Common myeloid progenitor, CD34-positive (primary cell): Measurements from ENCODE around the gene STX5.

Experiments
- CTCF ChIA-PET: fragments of 350-600 bp; sonication (Branson Sonifier 250); formaldehyde crosslinking; loops from one replicate; lab custom pipeline; 2021; ENCODE audit warnings: antibody characterized with exemption; lab: Charles Lee
- POLR2A ChIA-PET: fragments of 350-600 bp; sonication (Branson Sonifier 250); formaldehyde crosslinking; loops from one replicate; lab custom pipeline; 2021; ENCODE audit warnings: antibody characterized with exemption; lab: Charles Lee
- DNase-seq, 3 donors: peaks; one replicate each; pipeline versions ENCODE4 v3.0.0 to v3.0.0-alpha.2; 2013
- H3K27ac ChIP-seq, 2 experiments: 1 replicate in 1 of 2; 2 replicates in 1 of 2; pipeline ENCODE4 v1.7.0; 2013; ENCODE audit warnings: inconsistent platforms in 2 of 2, low read length in 2 of 2, mild to moderate bottlenecking in 2 of 2, low read depth in 1 of 2, moderate library complexity in 1 of 2; ENCODE audit not compliant: severe bottlenecking in 2 of 2, insufficient read depth in 1 of 2, poor library complexity in 1 of 2
- H3K27me3 ChIP-seq, 5 experiments: replicated peaks in 2 of 5; 1 replicate in 3 of 5; 2 replicates in 2 of 5; pipeline versions ENCODE4 v1.6.1 to v1.7.0; 2013; ENCODE audit warnings: low read length in 4 of 5, mild to moderate bottlenecking in 2 of 5, moderate library complexity in 2 of 5, inconsistent platforms in 1 of 5; ENCODE audit not compliant: insufficient read depth in 5 of 5, control insufficient read depth in 4 of 5
- H3K36me3 ChIP-seq, 4 experiments: 1 replicate in 2 of 4; 2 replicates in 2 of 4; pipeline versions ENCODE4 v1.6.1 to v1.7.0; 2013; ENCODE audit warnings: low read length in 3 of 4, control low read depth in 1 of 4, mild to moderate bottlenecking in 1 of 4; ENCODE audit not compliant: control insufficient read depth in 4 of 4, insufficient read depth in 4 of 4
- H3K4me1 ChIP-seq, 4 experiments: 1 replicate in 3 of 4; 2 replicates in 1 of 4; pipeline versions ENCODE4 v1.6.1 to v1.7.1; 2013; ENCODE audit warnings: low read length in 3 of 4, mild to moderate bottlenecking in 3 of 4, control low read depth in 1 of 4, inconsistent platforms in 1 of 4, moderate library complexity in 1 of 4; ENCODE audit not compliant: control insufficient read depth in 4 of 4, insufficient read depth in 4 of 4; ENCODE audit errors: control extremely low read depth in 1 of 4
- H3K4me3 ChIP-seq, 7 experiments: 1 replicate in 4 of 7; 2 replicates in 3 of 7; pipeline versions ENCODE4 v1.5.1 to v1.7.0; 2013; ENCODE audit warnings: mild to moderate bottlenecking in 7 of 7, low read length in 6 of 7, moderate library complexity in 6 of 7, inconsistent platforms in 2 of 7, low read depth in 2 of 7, control low read depth in 1 of 7; ENCODE audit not compliant: insufficient read depth in 4 of 7, control insufficient read depth in 1 of 7; ENCODE audit errors: extremely low read depth in 1 of 7
- H3K9me3 ChIP-seq, 5 experiments: 1 replicate in 4 of 5; 2 replicates in 1 of 5; pipeline versions ENCODE4 v1.6.1 to v1.7.1; 2013; ENCODE audit warnings: low read length in 4 of 5, mild to moderate bottlenecking in 2 of 5, inconsistent platforms in 1 of 5, low read depth in 1 of 5, moderate library complexity in 1 of 5; ENCODE audit not compliant: control insufficient read depth in 4 of 5, insufficient read depth in 2 of 5; ENCODE audit errors: control extremely low read depth in 1 of 5
- WGBS: methylation state at CpG from one replicate; pipeline ENCODE4 v1.1.5; 2013; ENCODE audit not compliant: insufficient coverage; 5-methylcytosine and 5-hydroxymethylcytosine counted together

Gene STX5

DNA sequence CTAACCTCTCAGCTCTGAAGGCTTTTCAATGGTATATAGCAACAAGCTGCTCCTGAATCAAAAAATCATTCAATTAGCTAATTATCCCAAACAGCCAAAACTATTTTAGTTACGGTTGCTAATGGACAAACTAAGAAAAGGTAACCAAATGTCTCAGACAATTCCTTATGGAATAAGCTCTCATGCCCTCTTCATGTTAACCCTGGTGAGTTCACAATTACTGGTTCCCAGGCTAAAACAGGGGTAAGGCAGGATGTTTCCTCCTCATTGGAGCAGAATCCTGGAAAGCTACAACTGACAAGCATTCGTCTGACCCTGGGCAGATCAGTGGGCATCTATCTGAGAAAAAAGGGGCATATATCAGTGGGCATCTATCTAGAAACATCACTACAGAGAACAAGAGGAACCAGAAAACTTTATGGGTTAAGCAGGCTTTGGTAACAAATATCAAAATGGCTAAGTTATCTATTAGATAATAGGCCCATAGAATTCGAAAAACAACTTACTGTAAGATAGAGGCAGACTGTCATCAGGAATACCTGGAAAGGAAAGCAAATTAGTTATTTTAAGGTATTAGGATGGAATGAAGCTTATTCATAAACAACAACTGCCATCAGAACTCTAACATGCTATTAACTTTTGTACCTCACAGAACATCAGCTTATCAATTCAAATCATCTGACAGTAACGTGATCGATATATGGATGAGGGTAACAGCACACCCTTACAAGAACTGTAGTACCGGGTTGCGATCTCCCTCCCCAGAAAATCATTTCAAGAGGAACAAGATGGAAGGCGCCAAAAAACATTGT, 22.4 kb upstream of the STX5 start:
- ChIA-PET CTCF (interaction anchor here (0.9 to 2.3 kb wide), 9 partner anchors 9 to 983 kb away, joined by 3 to 10 read pairs (median 5); partner anchors contain the start of genes SLC3A2 and TMEM179B), POLR2A (interaction anchor here (0.5 to 9.1 kb wide), 8 partner anchors 8 to 109 kb away, joined by 3 to 121 read pairs (median 3); partner anchors contain the start of genes POLR2G, SLC3A2, STX5 and WDR74)
- WGBS: 40% methylated on average over 3 of the region's 8 CpGs
- Histone ChIP-seq H3K9me3 (no peaks in the 10 kb centered on the region), H3K27me3 (no peaks in the 10 kb centered on the region), H3K4me1 (peaks cover 25 to 50% (median 36%) of the 10 kb centered on the region in 4 experiments), H3K4me3 (peak overlapping the region in 6 of 7 experiments; percentile 89 to 100 (median 98)), H3K36me3 (peaks cover 12 to 37% (median 23%) of the 10 kb centered on the region in 4 experiments), H3K27ac (peak overlapping the region in 1 of 2 experiments; percentile 91)
- DNase-seq: no peak

DNA sequence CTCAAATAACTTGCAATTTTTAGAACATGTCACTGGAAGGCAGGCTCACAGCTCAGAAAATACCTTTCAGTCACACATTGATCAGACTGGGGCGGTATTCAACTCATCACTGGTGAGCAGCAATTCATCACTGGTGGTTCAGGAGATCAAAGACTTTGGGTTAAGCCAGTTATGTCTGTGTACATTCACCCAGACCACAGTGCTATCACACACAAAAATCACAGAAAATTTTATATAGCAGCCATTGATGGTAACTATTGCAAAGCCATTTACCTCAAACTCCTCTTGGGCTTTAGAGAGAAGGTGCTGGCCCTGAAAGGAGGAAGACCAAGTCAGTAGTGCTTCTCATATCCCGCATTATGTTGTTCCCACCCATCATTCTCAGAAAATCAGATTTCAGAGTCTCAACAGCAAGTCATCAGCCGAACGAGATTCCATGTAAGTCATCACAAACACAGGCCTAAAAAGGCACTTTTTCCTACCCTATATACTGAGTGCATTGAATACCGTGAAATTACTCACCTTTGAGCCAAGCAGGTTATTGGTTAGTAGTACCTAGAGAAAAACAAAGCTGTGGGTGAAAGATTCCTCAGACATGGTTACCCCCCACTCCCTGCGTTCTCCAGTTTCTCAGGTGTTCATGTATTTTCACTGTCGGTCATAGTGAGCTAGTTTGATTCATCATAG, 21.6 kb upstream of the STX5 start:
- CTCF ChIA-PET: interaction anchor here (0.9 to 2.2 kb wide), 6 partner anchors 9 to 31 kb away, joined by 3 to 7 read pairs (median 4); partner anchors contain the start of gene SLC3A2
- WGBS: 100% methylated on average over 4 of the region's 7 CpGs
- Histone ChIP-seq H3K27ac (peak overlapping the region in 1 of 2 experiments; percentile 91), H3K9me3 (no peaks in the 10 kb centered on the region), H3K36me3 (peaks cover 12 to 37% (median 23%) of the 10 kb centered on the region in 4 experiments), H3K4me1 (peaks cover 25 to 50% (median 36%) of the 10 kb centered on the region in 4 experiments), H3K27me3 (no peaks in the 10 kb centered on the region), H3K4me3 (peak overlapping the region in 4 of 7 experiments; percentile 89 to 100 (median 98))
- POLR2A ChIA-PET: interaction anchor here (1.0 to 9.1 kb wide), 3 partner anchors 12 to 46 kb away, joined by 3 to 121 read pairs (median 5); partner anchors contain the start of genes SLC3A2 and WDR74
- no peak for DNase-seq

DNA sequence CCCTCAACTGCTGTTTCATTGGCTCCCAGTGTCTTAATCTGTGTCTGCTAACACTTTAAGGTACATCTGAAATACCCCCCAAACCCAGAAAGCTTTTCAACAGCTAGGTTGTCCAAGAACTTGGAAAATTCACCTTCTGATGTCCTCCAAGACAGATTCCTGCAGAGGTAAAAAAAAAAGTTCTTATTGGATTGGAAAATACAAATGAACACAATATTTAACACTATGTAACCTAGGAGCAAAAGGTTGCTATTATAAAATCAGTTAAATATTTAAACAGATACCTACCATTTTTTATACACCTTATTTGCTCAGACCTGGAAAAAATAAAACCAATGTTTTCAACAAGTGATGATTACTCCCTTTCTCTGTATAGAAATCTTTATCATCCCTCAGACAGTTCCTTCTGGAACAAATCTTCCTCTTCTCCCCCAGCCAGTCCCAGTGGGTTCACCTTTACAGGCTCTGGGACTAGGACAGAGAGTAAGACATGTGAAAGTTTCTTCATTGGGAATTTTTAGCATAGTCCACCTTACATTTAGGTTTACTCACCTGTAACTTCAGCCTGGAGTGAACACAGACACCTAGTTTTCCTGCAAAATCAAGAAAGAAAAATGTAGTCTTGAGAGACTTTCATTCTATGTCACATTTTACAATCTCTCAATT, 20.8 kb upstream of the STX5 start:
- Histone ChIP-seq H3K27ac (peak overlapping the region in 1 of 2 experiments; percentile 91), H3K4me1 (peaks cover 25 to 44% (median 32%) of the 10 kb centered on the region in 4 experiments), H3K9me3 (no peaks in the 10 kb centered on the region), H3K4me3 (peak overlapping the region in 2 of 7 experiments; percentile 89 to 100), H3K27me3 (no peaks in the 10 kb centered on the region), H3K36me3 (peaks cover 12 to 37% (median 23%) of the 10 kb centered on the region in 4 experiments)
- DNase-seq: no peak
- CTCF ChIA-PET: interaction anchor here (1.0 to 2.2 kb wide), 4 partner anchors 9 to 67 kb away, joined by 3 to 9 read pairs (median 4); no protein-coding TSS in a partner anchor
- POLR2A ChIA-PET: interaction anchor here (9.1 kb wide), 1 partner anchor 12 kb away, joined by 121 read pairs; the partner anchor contains the start of gene WDR74

DNA sequence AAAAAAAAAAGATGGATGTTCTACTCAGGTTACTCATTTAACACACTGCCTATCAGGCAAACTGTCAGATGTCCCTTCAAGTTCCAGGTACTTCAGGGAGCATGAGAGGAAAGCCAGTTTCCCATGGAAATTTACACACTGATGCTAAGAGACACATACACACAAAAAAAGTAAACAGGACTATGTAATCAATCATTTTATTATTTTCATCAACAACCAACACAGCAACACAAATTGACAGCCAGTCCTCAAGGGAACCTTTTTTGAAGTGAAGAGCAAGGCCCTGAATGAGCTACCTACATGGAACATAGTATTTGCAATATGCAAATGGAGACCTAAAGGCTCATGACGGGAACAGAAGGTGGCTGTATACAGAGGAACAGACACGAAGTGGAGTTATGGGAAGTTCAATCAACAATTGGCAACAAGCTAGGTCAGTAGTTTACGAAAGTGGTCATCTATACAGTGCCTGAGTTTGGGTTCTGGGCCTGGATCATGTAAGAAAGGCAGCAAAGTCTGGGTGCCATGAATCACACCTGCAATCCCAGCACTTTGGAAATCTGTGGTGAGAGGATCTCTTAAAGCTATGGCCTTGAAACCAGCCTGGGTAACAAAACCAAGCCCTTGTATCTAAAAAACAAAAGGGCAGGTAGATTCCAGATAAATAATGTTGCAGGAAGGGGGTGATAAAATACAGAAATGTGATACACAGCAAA, 20.1 kb upstream of the STX5 start:
- ChIA-PET POLR2A (interaction anchor here (9.1 kb wide), 1 partner anchor 11 kb away, joined by 121 read pairs; the partner anchor contains the start of gene WDR74), CTCF (interaction anchor here (1.0 to 2.2 kb wide), 4 partner anchors 10 to 66 kb away, joined by 3 to 9 read pairs (median 4); no protein-coding TSS in a partner anchor)
- Histone ChIP-seq H3K9me3 (no peaks in the 10 kb centered on the region), H3K4me3 (peak overlapping the region in 1 of 7 experiments; percentile 89), H3K4me1 (peaks cover 22 to 40% (median 29%) of the 10 kb centered on the region in 4 experiments), H3K36me3 (peaks cover 12 to 37% (median 23%) of the 10 kb centered on the region in 4 experiments), H3K27ac (no peak overlapping the region), H3K27me3 (no peaks in the 10 kb centered on the region)
- WGBS: 60% methylated on average over 3 of the region's 3 CpGs
- no peak for DNase-seq

DNA sequence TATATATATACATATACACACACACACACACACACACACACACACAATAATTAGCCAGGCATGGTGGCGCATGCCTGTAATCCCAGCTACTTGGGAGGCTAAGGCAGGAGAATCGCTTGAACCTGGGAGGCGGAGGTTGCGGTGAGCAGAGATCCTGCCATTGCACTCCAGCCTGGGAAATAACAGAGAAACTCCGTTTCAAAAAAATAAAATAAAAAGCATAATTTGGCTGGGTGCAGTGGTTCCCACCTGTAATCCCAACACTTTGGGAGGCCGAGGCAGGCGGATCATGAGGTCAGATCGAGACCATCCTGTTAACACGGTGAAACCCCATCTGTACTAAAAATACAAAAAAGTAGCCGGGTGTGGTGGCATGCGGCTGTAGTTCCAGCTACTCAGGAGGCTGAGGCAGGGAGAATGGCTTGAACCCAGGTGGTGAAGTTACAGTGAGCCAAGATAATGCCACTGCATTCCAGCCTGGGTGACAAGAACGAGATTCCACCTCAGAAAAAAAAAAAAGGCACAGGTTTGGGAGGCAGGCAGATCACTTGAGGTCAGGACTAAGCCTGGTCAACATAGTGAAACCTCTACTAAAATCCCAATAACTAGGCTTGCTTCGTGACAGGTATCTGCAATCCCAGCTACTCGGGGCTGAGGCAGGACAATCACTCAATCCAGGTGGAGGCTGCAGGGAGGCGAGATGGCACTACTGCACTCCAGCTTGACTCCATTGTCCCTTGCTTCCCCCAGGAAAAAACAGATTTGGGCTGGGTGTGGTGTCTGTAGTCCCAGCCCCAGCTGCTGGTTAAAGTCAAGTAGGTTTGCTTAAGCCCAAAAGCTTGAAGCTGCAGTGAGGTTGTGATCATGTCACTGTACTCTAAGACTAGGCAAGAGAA, 19.3 kb upstream of the STX5 start:
- Histone ChIP-seq H3K27me3 (no peaks in the 10 kb centered on the region), H3K4me1 (peaks cover 17 to 32% (median 25%) of the 10 kb centered on the region in 4 experiments), H3K36me3 (peaks cover 12 to 37% (median 23%) of the 10 kb centered on the region in 4 experiments), H3K9me3 (no peaks in the 10 kb centered on the region), H3K27ac (no peak overlapping the region), H3K4me3 (no peak overlapping the region)
- no peak for DNase-seq
- POLR2A ChIA-PET: interaction anchor here (0.8 to 9.1 kb wide), 2 partner anchors 10 to 11 kb away, joined by 6 to 121 read pairs; partner anchors contain the start of gene WDR74
- CTCF ChIA-PET: interaction anchor here (1.0 to 2.2 kb wide), 6 partner anchors 8 to 125 kb away, joined by 3 to 9 read pairs (median 3); no protein-coding TSS in a partner anchor
- 98% methylated on average over 8 of the region's 15 CpGs for WGBS
